ENCODE results near the gene DHRS7.

The DHRS7 gene

GRCh38 chr14:60165547-60165876 lies 314 bp upstream of the DHRS7 start:
- no peak for DNase-seq (ENCODE audit: extremely low read depth, low read depth)
- TF ChIP-seq, protein P1, sequence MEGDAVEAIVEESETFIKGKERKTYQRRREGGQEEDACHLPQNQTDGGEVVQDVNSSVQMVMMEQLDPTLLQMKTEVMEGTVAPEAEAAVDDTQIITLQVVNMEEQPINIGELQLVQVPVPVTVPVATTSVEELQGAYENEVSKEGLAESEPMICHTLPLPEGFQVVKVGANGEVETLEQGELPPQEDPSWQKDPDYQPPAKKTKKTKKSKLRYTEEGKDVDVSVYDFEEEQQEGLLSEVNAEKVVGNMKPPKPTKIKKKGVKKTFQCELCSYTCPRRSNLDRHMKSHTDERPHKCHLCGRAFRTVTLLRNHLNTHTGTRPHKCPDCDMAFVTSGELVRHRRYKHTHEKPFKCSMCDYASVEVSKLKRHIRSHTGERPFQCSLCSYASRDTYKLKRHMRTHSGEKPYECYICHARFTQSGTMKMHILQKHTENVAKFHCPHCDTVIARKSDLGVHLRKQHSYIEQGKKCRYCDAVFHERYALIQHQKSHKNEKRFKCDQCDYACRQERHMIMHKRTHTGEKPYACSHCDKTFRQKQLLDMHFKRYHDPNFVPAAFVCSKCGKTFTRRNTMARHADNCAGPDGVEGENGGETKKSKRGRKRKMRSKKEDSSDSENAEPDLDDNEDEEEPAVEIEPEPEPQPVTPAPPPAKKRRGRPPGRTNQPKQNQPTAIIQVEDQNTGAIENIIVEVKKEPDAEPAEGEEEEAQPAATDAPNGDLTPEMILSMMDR (IDR thresholded peaks at IDR 0.05; ENCODE audit: low read depth, low read length, missing control alignments) = no peak
- peak overlapping the region; percentile 76 for H3K4me3 ChIP-seq (replicated peaks; ENCODE audit: low read depth, low read length)

- H3K4me3 ChIP-seq (replicated peaks; ENCODE audit: low read depth, low read length) = peak overlapping the region; percentile 76
- DNase-seq (ENCODE audit: extremely low read depth, low read depth) = no peak
- TF ChIP-seq, protein P1 (IDR thresholded peaks at IDR 0.05; ENCODE audit: low read depth, low read length, missing control alignments) = no peak
Observed at GRCh38 chr14:60164404-60164711, 840 bp downstream of the DHRS7 start.

DNA sequence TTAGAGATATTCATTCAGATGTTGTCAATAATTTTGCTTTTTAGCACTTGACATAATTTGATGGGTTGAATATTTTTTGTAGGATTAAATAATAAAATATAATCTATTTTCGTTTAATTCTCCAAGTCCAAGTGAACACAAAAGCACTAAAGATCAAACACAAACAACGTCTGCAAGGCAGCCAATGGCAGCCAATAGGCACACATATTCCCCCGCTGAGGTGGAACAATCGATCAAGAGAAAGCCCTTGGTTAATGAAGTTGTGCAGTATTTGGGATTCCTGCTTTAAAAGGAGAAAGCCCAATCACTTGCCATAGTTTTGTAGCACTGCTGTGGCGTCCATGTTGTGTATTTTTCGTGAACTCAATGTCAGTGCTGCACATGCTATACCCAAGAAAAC lies 1.5 kb downstream of the DHRS7 start:
- peak overlapping the region; percentile 76 for H3K4me3 ChIP-seq (replicated peaks; ENCODE audit: low read depth, low read length)
- TF ChIP-seq, protein P1 (IDR thresholded peaks at IDR 0.05; ENCODE audit: low read depth, low read length, missing control alignments) = no peak
- DNase-seq (ENCODE audit: extremely low read depth, low read depth) = no peak

GRCh38 chr14:60161196-60162107 lies 3.7 kb downstream of the DHRS7 start:
- no peak for DNase-seq (ENCODE audit: extremely low read depth, low read depth)
- TF ChIP-seq, protein P1 (IDR thresholded peaks at IDR 0.05; ENCODE audit: low read depth, low read length, missing control alignments) = no peak
- H3K4me3 ChIP-seq (replicated peaks; ENCODE audit: low read depth, low read length) = no peak overlapping the region

DNA sequence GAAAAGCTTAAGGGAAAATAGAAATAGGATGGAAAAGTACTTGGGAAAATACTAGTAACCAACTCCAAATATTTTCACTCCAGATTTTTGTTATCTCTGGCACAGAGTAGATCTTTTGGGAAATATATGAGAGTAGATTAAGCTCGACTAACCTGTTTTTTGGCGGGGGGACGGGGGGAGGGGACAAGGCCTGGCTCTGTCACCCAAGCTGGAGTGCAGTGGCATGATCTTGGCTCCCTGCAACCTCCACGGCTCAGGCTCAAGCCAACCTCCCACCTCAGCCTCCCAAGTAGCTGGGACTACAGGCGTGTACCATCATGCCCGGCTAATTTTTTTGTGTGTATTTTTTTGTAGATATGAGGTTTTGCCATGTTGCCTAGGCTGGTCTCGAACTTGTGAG lies 4.8 kb downstream of the DHRS7 start:
- H3K4me3 ChIP-seq (replicated peaks; ENCODE audit: low read depth, low read length) = no peak overlapping the region
- TF ChIP-seq, protein P1 (IDR thresholded peaks at IDR 0.05; ENCODE audit: low read depth, low read length, missing control alignments) = no peak
- DNase-seq (ENCODE audit: extremely low read depth, low read depth) = no peak

DNA sequence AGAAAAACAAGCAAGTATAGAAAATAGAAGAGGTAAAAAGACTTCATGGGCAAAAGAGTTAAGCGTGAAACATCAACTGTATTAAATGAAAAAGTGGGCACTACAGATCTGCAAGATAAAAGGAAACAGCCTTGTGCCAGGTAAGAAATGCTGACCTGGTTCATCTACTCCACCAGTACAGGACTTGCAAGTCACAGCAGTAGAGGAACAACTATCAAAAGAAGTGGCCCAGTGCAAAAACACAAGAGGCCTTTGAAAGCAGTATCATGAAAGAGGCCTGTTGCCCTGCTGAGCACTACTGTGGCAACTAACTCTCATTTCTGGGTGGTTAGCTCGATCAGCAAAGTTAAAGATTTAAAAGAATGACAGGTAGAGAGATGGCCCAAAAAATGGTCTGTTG lies 10.5 kb downstream of the DHRS7 start:
- no peak for DNase-seq (ENCODE audit: extremely low read depth, low read depth)
- H3K4me3 ChIP-seq (replicated peaks; ENCODE audit: low read depth, low read length) = no peak overlapping the region
- TF ChIP-seq, protein P1 (IDR thresholded peaks at IDR 0.05; ENCODE audit: low read depth, low read length, missing control alignments) = no peak

DNA sequence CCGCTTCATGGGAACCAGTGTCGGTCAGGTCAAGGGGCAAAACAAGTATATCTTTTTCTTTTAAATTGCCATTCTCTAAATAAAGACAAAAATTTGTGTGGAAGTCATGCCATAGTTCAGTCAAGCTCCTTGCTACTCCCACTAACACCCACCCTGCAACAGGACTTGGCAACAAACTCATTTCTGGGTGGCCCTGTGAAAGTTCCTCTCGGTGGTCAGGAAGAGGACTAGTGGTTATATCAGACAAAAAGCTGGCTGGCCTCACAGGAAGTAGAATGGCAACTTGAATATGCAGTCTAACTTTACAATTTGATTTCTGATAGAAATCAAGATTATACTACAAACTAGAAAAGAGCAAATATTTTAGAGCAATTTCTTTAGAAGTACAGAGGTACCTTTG lies 11.2 kb downstream of the DHRS7 start:
- TF ChIP-seq, protein P1 (IDR thresholded peaks at IDR 0.05; ENCODE audit: low read depth, low read length, missing control alignments) = no peak
- DNase-seq (ENCODE audit: extremely low read depth, low read depth) = no peak
- H3K4me3 ChIP-seq (replicated peaks; ENCODE audit: low read depth, low read length) = no peak overlapping the region
